HepG2 (cell line): ENCODE data around the gene VWCE. TPM values are rescaled to one million over a fixed set of nuclear protein-coding genes. Genes with fewer than 3 reads are reported as not detected.

Experiments
- ADNP ChIP-seq: sonication (generic); formaldehyde crosslinking; IDR thresholded peaks from 2 replicates; pipeline ENCODE4 v1.4.0; 2020; ENCODE audit warnings: missing genetic modification reagents
- DNMT3B ChIP-seq: conservative IDR thresholded peaks from 2 replicates; pipeline ENCODE4 v1.6.1; 2016; ENCODE audit warnings: missing biosample characterization, control low read depth
- ELF4 ChIP-seq: sonication (generic); formaldehyde crosslinking; IDR thresholded peaks from 2 replicates; pipeline ENCODE4 v1.5.0; 2020; ENCODE audit warnings: missing genetic modification reagents, mild to moderate bottlenecking, moderate library complexity, borderline replicate concordance
- FOXA3 ChIP-seq: IDR thresholded peaks from 2 replicates; pipeline ENCODE4 v1.6.1; 2016; ENCODE audit warnings: missing genetic modification reagents, missing compliant biosample characterization
- HOXA3 ChIP-seq: sonication (generic); formaldehyde crosslinking; IDR thresholded peaks from 2 replicates; pipeline ENCODE4 v1.5.0; 2020; ENCODE audit warnings: missing genetic modification reagents
- IRF2 ChIP-seq: IDR thresholded peaks from 2 replicates; pipeline ENCODE4 v1.6.1; 2018; ENCODE audit warnings: missing genetic modification reagents, missing compliant biosample characterization
- JUN ChIP-seq: sonication (generic); formaldehyde crosslinking; IDR thresholded peaks from 2 replicates; pipeline ENCODE4 v1.4.0; 2020; ENCODE audit warnings: mild to moderate bottlenecking, missing genetic modification reagents
- LCORL ChIP-seq, 2 experiments: fragments of 450-650 bp in 1 of 2; sonication (generic) in 1 of 2; formaldehyde crosslinking in 1 of 2; IDR thresholded peaks; 2 replicates each; pipeline versions ENCODE4 v1.5.0 to v1.6.1; 2017 to 2020; ENCODE audit warnings: antibody characterized with exemption in 1 of 2, missing genetic modification reagents in 1 of 2
- LRRFIP1 ChIP-seq: sonication (generic); formaldehyde crosslinking; conservative IDR thresholded peaks from 2 replicates; pipeline ENCODE4 v1.4.0; 2020; ENCODE audit warnings: missing genetic modification reagents
- MXD1 ChIP-seq: sonication (generic); formaldehyde crosslinking; IDR thresholded peaks from 2 replicates; pipeline ENCODE4 v1.4.0; 2020; ENCODE audit warnings: mild to moderate bottlenecking, missing genetic modification reagents
- MXD3 ChIP-seq: IDR thresholded peaks from 2 replicates; pipeline ENCODE4 v1.6.1; 2016; ENCODE audit warnings: mild to moderate bottlenecking, missing biosample characterization, missing genetic modification reagents
- RBM22 ChIP-seq: fragments of 200-400 bp; formaldehyde crosslinking; optimal IDR thresholded peaks from 2 replicates; pipeline ENCODE3; 2017; ENCODE audit warnings: mild to moderate bottlenecking, low read length, moderate library complexity
- SNAPC4 ChIP-seq: sonication (generic); formaldehyde crosslinking; IDR thresholded peaks from 2 replicates; pipeline ENCODE4 v1.4.0; 2020; ENCODE audit warnings: mild to moderate bottlenecking, missing genetic modification reagents
- SP140L ChIP-seq: sonication (generic); formaldehyde crosslinking; IDR thresholded peaks from 2 replicates; pipeline ENCODE4 v1.4.0; 2020; ENCODE audit warnings: missing genetic modification reagents, borderline replicate concordance
- TFAP4 ChIP-seq: sonication (generic); IDR thresholded peaks from 2 replicates; pipeline ENCODE4 v1.6.1; 2016; ENCODE audit warnings: low read depth, borderline replicate concordance
- ZBTB26 ChIP-seq: IDR thresholded peaks from 2 replicates; pipeline ENCODE4 v1.6.1; 2016; ENCODE audit warnings: missing compliant biosample characterization, missing genetic modification reagents, borderline replicate concordance
- ZC3H4 ChIP-seq: sonication (generic); formaldehyde crosslinking; IDR thresholded peaks from 2 replicates; pipeline ENCODE4 v1.4.0; 2020; ENCODE audit warnings: missing genetic modification reagents, borderline replicate concordance
- ZNF264 ChIP-seq: sonication (generic); formaldehyde crosslinking; IDR thresholded peaks from 2 replicates; pipeline ENCODE4 v1.4.0; 2020; ENCODE audit warnings: missing genetic modification reagents
- ZNF460 ChIP-seq: sonication (generic); formaldehyde crosslinking; IDR thresholded peaks from 2 replicates; pipeline ENCODE4 v1.5.1; 2020; ENCODE audit warnings: missing genetic modification reagents, mild to moderate bottlenecking, borderline replicate concordance
- polyA plus RNA-seq, 8 experiments: library from polyadenylated mRNA; depleted of rRNA in 3 of 8; stranded (reverse) in 7 of 8; unstranded in 1 of 8; fragments of >200 nt; fragmentation: Illumina TruSeq in 4 of 8; extraction: Trizol in 4 of 8; gene quantifications; 2 replicates each; pipeline versions ENCODE4 v1.2.1 to v1.2.3, GENCODE V29; 2011 to 2016; ENCODE audit warnings: low read depth in 4 of 8, missing spikeins in 1 of 8, mixed read lengths in 1 of 8; ENCODE audit not compliant: insufficient read depth in 1 of 8
- total RNA-seq, 5 experiments: library from RNA; depleted of rRNA; stranded (reverse); fragments of >200 nt; fragmentation: Illumina TruSeq; extraction: Trizol; gene quantifications; 2 replicates each; pipeline ENCODE4 v1.2.3, GENCODE V29; 2016; ENCODE audit warnings: low read depth in 1 of 5

Gene VWCE
- total and polyA plus RNA-seq, 2 of the 13 experiments (the other 11 are each of a cell fraction or from before 2014, with no cell fraction given): 27.6 to 58.3 TPM

GRCh38 chr11:61298663-61299244 lies 3.6 kb upstream of the VWCE start (continued):
- TF ChIP-seq SNAPC4 (CRISPR knock-in tag) (no peak), LRRFIP1 (CRISPR knock-in tag) (no peak), ZNF264 (peak; percentile 37; the same call in 1 of the 2 replicates), ZNF460 (CRISPR knock-in tag) (no peak), ZBTB26 (CRISPR knock-in tag) (peak; percentile 20; the same call in 1 of the 2 replicates), ZC3H4 (CRISPR knock-in tag) (no peak), ELF4 (CRISPR knock-in tag) (no peak), DNMT3B (CRISPR knock-in tag) (no peak), FOXA3 (peak; percentile 67), MXD1 (CRISPR knock-in tag) (no peak), RBM22 (peak; percentile 91), JUN (CRISPR knock-in tag) (no peak), LCORL (IDR thresholded peaks at IDR 0.05) (no peak), LCORL (CRISPR knock-in tag; IDR thresholded peaks at IDR 0.05) (peak; percentile 87), ADNP (CRISPR knock-in tag) (no peak), MXD3 (CRISPR knock-in tag) (no peak), TFAP4 (peak; percentile 94), IRF2 (CRISPR knock-in tag) (peak; percentile 64; the same call in 1 of the 2 replicates), SP140L (CRISPR knock-in tag) (no peak), HOXA3 (CRISPR knock-in tag) (peak; percentile 69; the same call in 1 of the 2 replicates)
